Spleen (tissue), 11 donors: ENCODE measurements around the gene HRH1. TPM values are rescaled to one million over a fixed set of nuclear protein-coding genes. Genes with fewer than 3 reads are reported as not detected.

ENCODE experiments used
- DNase-seq: peaks from one replicate; pipeline ENCODE4 v3.0.0-alpha.2; 2020
- H3K27ac ChIP-seq, 8 donors: fragments of 200-600 bp; sonication (generic) in 7 of 8; 1 replicate in 4 of 8; 2 replicates in 4 of 8; pipeline versions ENCODE4 v1.5.0 to v1.8.0; 2016 to 2021; ENCODE audit warnings: inconsistent platforms in 4 of 8, mild to moderate bottlenecking in 4 of 8, moderate library complexity in 1 of 8
- H3K27me3 ChIP-seq, 7 donors: fragments of 200-600 bp; sonication (generic) in 6 of 7; replicated peaks in 1 of 7; 1 replicate in 4 of 7; 2 replicates in 3 of 7; pipeline versions ENCODE4 v1.5.0 to v1.8.0; 2016 to 2021; ENCODE audit warnings: inconsistent platforms in 3 of 7, mild to moderate bottlenecking in 1 of 7
- H3K36me3 ChIP-seq, 6 donors: fragments of 200-600 bp; sonication (generic) in 5 of 6; 1 replicate in 4 of 6; 2 replicates in 2 of 6; pipeline versions ENCODE4 v1.5.0 to v1.8.0; 2016 to 2021; ENCODE audit warnings: inconsistent platforms in 2 of 6
- H3K4me1 ChIP-seq, 6 donors: fragments of 200-600 bp; sonication (generic) in 5 of 6; 1 replicate in 3 of 6; 2 replicates in 3 of 6; pipeline versions ENCODE4 v1.5.0 to v1.8.0; 2016 to 2021; ENCODE audit warnings: inconsistent platforms in 3 of 6
- H3K4me3 ChIP-seq, 8 donors: fragments of 200-600 bp; sonication (generic) in 7 of 8; 1 replicate in 4 of 8; 2 replicates in 4 of 8; pipeline versions ENCODE4 v1.5.0 to v1.8.0; 2016 to 2021; ENCODE audit warnings: inconsistent platforms in 4 of 8, mild to moderate bottlenecking in 4 of 8, moderate library complexity in 2 of 8
- H3K9me3 ChIP-seq, 8 donors: fragments of 200-600 bp; sonication (generic) in 7 of 8; 1 replicate in 4 of 8; 2 replicates in 4 of 8; pipeline versions ENCODE4 v1.5.0 to v1.8.0; 2016 to 2021; ENCODE audit warnings: inconsistent platforms in 4 of 8
- CTCF ChIP-seq, 11 experiments: fragments of 200-600 bp in 7 of 11; fragments of 450-650 bp in 4 of 11; sonication (generic) in 4 of 11; IDR thresholded peaks in 8 of 11; conservative IDR thresholded peaks in 3 of 11; 1 replicate in 7 of 11; 2 replicates in 4 of 11; pipeline versions ENCODE4 v1.4.0 to v1.8.0; 2016 to 2021; ENCODE audit warnings: antibody characterized with exemption in 11 of 11, inconsistent platforms in 4 of 11, mild to moderate bottlenecking in 1 of 11
- POLR2A ChIP-seq, 3 donors: fragments of 450-650 bp; IDR thresholded peaks; one replicate each; pipeline ENCODE4 v1.5.1; 2017; ENCODE audit warnings: antibody characterized with exemption in 3 of 3, mild to moderate bottlenecking in 1 of 3
- POLR2AphosphoS5 ChIP-seq, 3 donors: sonication (generic); formaldehyde crosslinking; IDR thresholded peaks; one replicate each; pipeline ENCODE4 v1.5.1; 2017; ENCODE audit warnings: antibody characterized with exemption in 3 of 3
- WGBS, 5 donors: extraction: QIAGEN DNeasy Blood & Tissue Kit in 3 of 5; methylation state at CpG; one replicate each; pipeline versions ENCODE4 v1.1.5 to v1.1.7; 2013 to 2018; 5-methylcytosine and 5-hydroxymethylcytosine counted together
- intact Hi-C: fragments of 100-400 bp; cut with DNase I; formaldehyde crosslinking; loops from one replicate; pipeline ENCODE4 v1.15.0; 2023; ENCODE audit warnings: low total_unique reads
- polyA plus RNA-seq, 3 donors: library from polyadenylated mRNA; stranded (reverse); fragments of 200-250 nt; gene quantifications; one replicate each; pipeline ENCODE4 v1.2.1, GENCODE V29; 2013
- total RNA-seq, 7 donors: library from RNA; depleted of rRNA in 3 of 7; stranded (reverse); fragments of >200 nt in 3 of 7; fragmentation: NEBNext Ultra II Directional in 4 of 7; extraction: Animal tissue kit (Norgen Biotek cat#: 25700) in 4 of 7; gene quantifications; one replicate each; pipeline versions ENCODE4 v1.1.0 to v1.2.1, GENCODE V29; 2016 to 2021
- donor health status: healthy with polysubstance abuse.
- donor health status: DM: no; HTN: no; CAD: no; lungs with moderate emphysema.
- donor health status: DM: no; HTN: no; CAD: no.
- donor health status: Bipolar disorder and iron deficiency.
- donor health status: healthy.
- donor health status: DM: no; HTN: no; CAD: no.
- donor health status: DM: yes; HTN: yes; CAD: no.

The HRH1 gene
- total and polyA plus RNA-seq, 10 donors, result 0.15 to 4.4 (median 1.8) TPM

DNA sequence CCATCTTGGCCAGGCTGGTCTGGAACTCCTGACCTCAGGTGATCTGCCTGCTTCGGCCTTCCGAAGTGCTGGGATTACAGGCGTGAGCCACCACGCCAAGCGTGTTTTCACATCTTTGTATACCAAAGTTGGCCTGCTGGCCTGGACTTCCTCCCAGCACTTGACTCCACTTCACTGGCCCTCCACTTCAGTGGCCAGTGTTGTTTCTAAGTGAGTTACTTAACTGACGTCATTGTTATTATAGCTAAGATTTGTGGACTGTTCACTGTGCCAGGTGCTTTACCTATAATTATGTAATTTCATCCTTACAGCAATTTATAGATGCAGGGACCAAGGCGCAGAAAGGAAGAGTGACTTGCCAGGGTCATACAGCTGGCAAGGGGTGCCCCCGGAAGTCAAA, 52.0 kb downstream of the HRH1 start:
- WGBS, 5 donors, result 66 to 89% (median 79%) methylated on average over 8 of the region's 8 CpGs
- H3K4me1 ChIP-seq, result peaks cover 0 to 8% (median 1%) of the 10 kb centered on the region in 6 donors

DNA sequence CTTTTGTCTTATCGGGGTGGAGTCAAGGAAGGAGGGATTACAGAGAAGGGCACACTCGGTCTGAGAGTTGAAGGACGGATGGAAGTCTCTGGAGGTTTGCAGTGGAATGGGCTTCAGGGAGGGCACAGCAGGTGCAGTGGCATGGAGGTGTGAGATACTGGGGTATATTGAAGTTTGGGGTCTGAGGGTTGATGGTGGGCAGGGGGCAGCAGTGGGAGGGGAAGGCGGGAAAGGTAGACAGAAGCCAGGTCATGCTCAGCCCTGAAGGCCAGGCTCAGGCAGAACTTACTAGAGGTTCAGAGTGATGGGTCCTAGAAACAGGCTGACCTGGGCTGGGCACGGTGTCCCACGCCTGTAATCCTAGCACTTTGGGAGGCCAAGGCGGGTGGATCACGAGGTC, 52.7 kb downstream of the HRH1 start:
- H3K4me1 ChIP-seq, result peaks cover 0 to 1% (median 0%) of the 10 kb centered on the region in 6 donors
- DNase-seq, result no peak
- 87 to 96% (median 90%) methylated on average over 8 of the region's 8 CpGs for WGBS, 5 donors
- peaks cover 0 to 42% (median 0%) of the 10 kb centered on the region in 6 donors for H3K36me3 ChIP-seq
- H3K9me3 ChIP-seq, result no peaks in the 10 kb centered on the region
- H3K27me3 ChIP-seq, result peaks cover 0 to 5% (median 0%) of the 10 kb centered on the region in 7 donors
- TF ChIP-seq POLR2A (IDR thresholded peaks at IDR 0.05) (no peak), POLR2AphosphoS5 (IDR thresholded peaks at IDR 0.05) (no peak), CTCF (IDR thresholded peaks at IDR 0.05 in 8 of 11, conservative IDR thresholded peaks at IDR 0.05 in 3 of 11) (no peak)
- intact Hi-C loops, result no loop called here
- H3K27ac ChIP-seq, result no peak overlapping the region
- no peak overlapping the region for H3K4me3 ChIP-seq

More for the DNA sequence above, 52.0 kb downstream of the HRH1 start:
- no peak overlapping the region for H3K4me3 ChIP-seq
- TF ChIP-seq POLR2AphosphoS5 (IDR thresholded peaks at IDR 0.05), result no peak
- peak in 1 of 11 experiments; percentile 5 for TF ChIP-seq CTCF (IDR thresholded peaks at IDR 0.05 in 8 of 11, conservative IDR thresholded peaks at IDR 0.05 in 3 of 11)
- TF ChIP-seq POLR2A (IDR thresholded peaks at IDR 0.05), result no peak
- peaks cover 0 to 42% (median 0%) of the 10 kb centered on the region in 6 donors for H3K36me3 ChIP-seq
- peaks cover 0 to 5% (median 0%) of the 10 kb centered on the region in 7 donors for H3K27me3 ChIP-seq
- no peak overlapping the region for H3K27ac ChIP-seq
- intact Hi-C loops, result no loop called here
- DNase-seq, result no peak
- no peaks in the 10 kb centered on the region for H3K9me3 ChIP-seq

DNA sequence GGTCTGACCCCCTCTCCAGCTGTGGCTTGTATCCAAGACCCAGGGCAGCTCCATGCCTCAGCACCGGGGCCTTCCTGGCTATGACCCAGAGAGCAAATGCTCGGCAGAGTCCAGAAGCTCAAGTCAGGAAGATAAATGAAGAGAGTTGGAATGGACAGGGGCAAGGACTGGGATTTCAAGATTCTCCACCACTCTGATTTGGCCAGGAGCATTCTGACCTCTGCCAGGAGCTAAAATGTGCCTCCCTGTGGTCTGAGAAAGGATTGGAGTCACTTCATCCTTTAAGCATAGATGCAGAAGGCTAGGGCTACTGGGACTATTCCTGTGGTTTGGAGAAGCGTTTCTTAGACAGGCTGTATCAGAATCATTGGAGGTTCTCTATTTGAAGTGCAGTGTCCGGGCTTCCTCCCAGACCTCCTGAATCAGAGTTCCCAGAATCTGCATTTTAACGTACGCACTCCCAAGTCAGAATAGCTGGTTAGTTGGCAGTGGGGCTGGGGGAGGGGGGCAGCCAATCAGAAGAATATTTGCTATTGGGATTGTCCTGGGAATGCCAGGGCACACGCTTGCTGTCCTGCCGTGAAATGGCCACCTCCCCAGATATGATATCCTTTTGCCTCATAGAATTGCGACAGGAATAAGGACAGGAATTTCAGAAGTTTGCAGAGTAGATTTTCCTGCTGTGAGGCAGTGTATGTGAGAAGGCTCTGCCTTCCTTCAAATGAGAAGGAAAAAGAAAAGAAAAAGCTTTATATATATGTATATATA, 57.4 kb downstream of the HRH1 start:
- intact Hi-C loops, result no loop called here
- peaks cover 0 to 24% (median 0%) of the 10 kb centered on the region in 6 donors for H3K36me3 ChIP-seq
- H3K4me1 ChIP-seq, result no peaks in the 10 kb centered on the region
- no peak for DNase-seq
- 73 to 88% (median 81%) methylated on average over 9 of the region's 9 CpGs for WGBS, 5 donors
- H3K9me3 ChIP-seq, result no peaks in the 10 kb centered on the region
- H3K27me3 ChIP-seq, result no peaks in the 10 kb centered on the region
- TF ChIP-seq POLR2A (IDR thresholded peaks at IDR 0.05), result no peak
- TF ChIP-seq CTCF (IDR thresholded peaks at IDR 0.05 in 8 of 11, conservative IDR thresholded peaks at IDR 0.05 in 3 of 11), result no peak
- no peak for TF ChIP-seq POLR2AphosphoS5 (IDR thresholded peaks at IDR 0.05)
- H3K4me3 ChIP-seq, result no peak overlapping the region
- H3K27ac ChIP-seq, result no peak overlapping the region

- Histone ChIP-seq H3K27ac (no peak overlapping the region), H3K27me3 (no peaks in the 10 kb centered on the region), H3K36me3 (peaks cover 0 to 19% (median 0%) of the 10 kb centered on the region in 6 donors), H3K4me1 (no peaks in the 10 kb centered on the region), H3K9me3 (no peaks in the 10 kb centered on the region), H3K4me3 (no peak overlapping the region)
- DNase-seq, result no peak
- intact Hi-C loops, result no loop called here
- WGBS, 5 donors, result 66 to 81% (median 71%) methylated on average over 3 of the region's 3 CpGs
- TF ChIP-seq POLR2AphosphoS5 (IDR thresholded peaks at IDR 0.05) (no peak), POLR2A (IDR thresholded peaks at IDR 0.05) (no peak), CTCF (IDR thresholded peaks at IDR 0.05 in 8 of 11, conservative IDR thresholded peaks at IDR 0.05 in 3 of 11) (no peak)
Measured at GRCh38 chr3:11212299-11212608, 58.0 kb downstream of the HRH1 start.
